AG04450 (cell line): Measurements from ENCODE around the gene PRKAG3. TPM values are rescaled to one million over a fixed set of nuclear protein-coding genes. Genes with fewer than 3 reads are reported as not detected.

ENCODE experiments used
- CTCF ChIA-PET: fragments of 300-600, 350-600 bp; formaldehyde crosslinking; extraction: SDS; loops from one replicate; lab custom pipeline; 2022; ENCODE audit warnings: antibody characterized with exemption, inconsistent platforms; lab: Charles Lee
- POLR2A ChIA-PET: fragments of 350-600 bp; formaldehyde crosslinking; extraction: SDS; loops from one replicate; lab custom pipeline; 2021; ENCODE audit warnings: antibody characterized with exemption, inconsistent platforms; lab: Yijun Ruan, JAX
- DNase-seq: peaks from one replicate; pipeline ENCODE4 v3.0.0-alpha.2; 2011; ENCODE audit warnings: low read depth, low spot score
- H3K27ac ChIP-seq: one replicate; pipeline ENCODE4 v1.5.1; 2012; ENCODE audit warnings: low read depth, low read length, control low read depth
- H3K27me3 ChIP-seq: one replicate; pipeline ENCODE4 v1.6.0; 2012; ENCODE audit warnings: low read length; ENCODE audit not compliant: control insufficient read depth, insufficient read depth
- H3K4me3 ChIP-seq: 2 replicates; pipeline ENCODE4 v1.5.1; 2011; ENCODE audit warnings: mild to moderate bottlenecking, low read depth, low read length, control low read depth
- H3K9me3 ChIP-seq: 2 replicates; pipeline ENCODE4 v1.5.1; 2012; ENCODE audit warnings: low read length; ENCODE audit not compliant: control insufficient read depth, insufficient read depth
- CTCF ChIP-seq: IDR thresholded peaks from 2 replicates; pipeline ENCODE4 v1.5.1; 2011; ENCODE audit warnings: low read depth, low read length, control low read depth, inconsistent platforms
- polyA plus RNA-seq: library from polyadenylated mRNA; depleted of rRNA; stranded (reverse); fragments of >200 nt; gene quantifications from 2 replicates; pipeline ENCODE4 v1.2.3, GENCODE V29; 2011

The PRKAG3 gene
- polyA plus RNA-seq, 1 experiment: not detected

GRCh38 chr2:218871345-218872302 is 40.0 kb upstream of the PRKAG3 start:
- H3K4me3 ChIP-seq: no peak overlapping the region
- ChIA-PET POLR2A (no interaction called here), CTCF (no interaction called here)
- H3K27me3 ChIP-seq: peaks cover 85% of the 10 kb centered on the region
- DNase-seq: no peak
- peaks cover 3% of the 10 kb centered on the region; the same call in 1 of the 2 replicates for H3K9me3 ChIP-seq
- no peak overlapping the region for H3K27ac ChIP-seq
- TF ChIP-seq CTCF: no peak

GRCh38 chr2:218870984-218871344 is 39.4 kb upstream of the PRKAG3 start:
- ChIA-PET CTCF (no interaction called here), POLR2A (no interaction called here)
- peaks cover 3% of the 10 kb centered on the region; the same call in 1 of the 2 replicates for H3K9me3 ChIP-seq
- H3K4me3 ChIP-seq: no peak overlapping the region
- no peak for DNase-seq
- no peak for TF ChIP-seq CTCF
- no peak overlapping the region for H3K27ac ChIP-seq
- peaks cover 86% of the 10 kb centered on the region for H3K27me3 ChIP-seq

GRCh38 chr2:218869064-218869463 is 37.5 kb upstream of the PRKAG3 start:
- H3K27ac ChIP-seq: no peak overlapping the region
- no peak overlapping the region for H3K4me3 ChIP-seq
- peaks cover 80% of the 10 kb centered on the region for H3K27me3 ChIP-seq
- no peak for DNase-seq
- peaks cover 3% of the 10 kb centered on the region; the same call in 1 of the 2 replicates for H3K9me3 ChIP-seq
- ChIA-PET CTCF (interaction anchor here (0.7 to 2.1 kb wide), 4 partner anchors 8 to 182 kb away, joined by 3 to 6 read pairs (median 4); no protein-coding TSS in a partner anchor), POLR2A (no interaction called here)
- TF ChIP-seq CTCF: no peak

GRCh38 chr2:218867900-218868299 is 36.3 kb upstream of the PRKAG3 start:
- CTCF ChIA-PET: no interaction called here
- DNase-seq: no peak
- POLR2A ChIA-PET: no interaction called here
- Histone ChIP-seq H3K27me3 (peaks cover 76% of the 10 kb centered on the region), H3K27ac (no peak overlapping the region), H3K4me3 (no peak overlapping the region), H3K9me3 (peaks cover 3% of the 10 kb centered on the region; the same call in 1 of the 2 replicates)
- TF ChIP-seq CTCF: no peak

- no peak for DNase-seq
- CTCF ChIA-PET: interaction anchor here (0.6 to 1.0 kb wide), 3 partner anchors 10 to 58 kb away, joined by 3 to 5 read pairs (median 4); no protein-coding TSS in a partner anchor
- peaks cover 2% of the 10 kb centered on the region; the same call in 1 of the 2 replicates for H3K9me3 ChIP-seq
- H3K4me3 ChIP-seq: no peak overlapping the region
- TF ChIP-seq CTCF: no peak
- POLR2A ChIA-PET: no interaction called here
- no peak overlapping the region for H3K27ac ChIP-seq
- peaks cover 71% of the 10 kb centered on the region for H3K27me3 ChIP-seq
These were observed 34.4 kb upstream of the PRKAG3 start for GRCh38 chr2:218865999-218866398.
